GM13977 (cell line): Measurements from ENCODE around the gene RBM15B.

Experiments used
- DNase-seq: peaks from one replicate; pipeline ENCODE4 v3.0.0; 2012; ENCODE audit warnings: low spot score
- in situ Hi-C: fragments of 300-500 bp; cut with MboI; formaldehyde crosslinking; loops from one replicate; pipeline ENCODE4 v1.12.0; 2022; ENCODE audit warnings: low sequenced_read_pairs, low pct_unique_long_range_greater_than_20kb, mixed read lengths, inconsistent platforms; ENCODE audit not compliant: unreplicated experiment
- TF ChIP-seq, protein P1 (sequence below): IDR thresholded peaks from 2 replicates; pipeline ENCODE4 v1.5.1; 2012; ENCODE audit warnings: mild to moderate bottlenecking, control low read depth; ENCODE audit not compliant: insufficient read depth; ENCODE audit errors: extremely low read depth, missing control alignments

RBM15B gene

DNA sequence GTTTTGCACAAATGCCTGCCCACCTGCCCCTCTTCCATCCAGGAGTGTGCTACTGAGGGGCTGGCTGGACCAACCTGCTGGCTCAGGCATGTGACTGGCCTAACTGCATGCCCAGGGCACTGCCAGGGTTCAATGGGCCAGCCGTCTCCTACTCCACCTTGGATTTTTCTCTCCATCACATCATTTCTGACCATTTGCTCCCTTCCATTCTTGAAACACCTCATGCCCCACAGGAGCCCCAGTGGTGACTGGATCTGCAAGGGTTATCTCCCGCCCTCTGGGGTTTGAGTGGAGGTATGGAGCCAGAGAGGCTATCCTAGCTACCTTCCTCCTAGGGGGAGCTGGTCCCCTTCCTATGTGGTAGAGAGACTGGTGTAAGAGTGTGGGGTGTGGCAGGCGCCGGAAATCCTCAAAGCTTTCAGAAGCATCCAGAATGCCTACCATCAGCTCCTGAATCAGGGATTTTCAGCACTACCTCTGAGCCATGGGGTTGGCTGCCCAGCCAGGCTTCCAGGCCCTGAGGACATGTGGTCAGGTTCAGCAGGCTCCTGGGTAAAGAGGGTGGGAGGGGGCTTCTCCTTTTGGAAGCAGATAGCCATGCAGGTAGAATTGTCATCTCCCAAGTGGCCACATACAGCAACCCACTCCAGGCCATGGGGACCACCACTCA is 8.9 kb upstream of the RBM15B start:
- no peak for DNase-seq
- in situ Hi-C loops, result no loop called here
- TF ChIP-seq, protein P1, sequence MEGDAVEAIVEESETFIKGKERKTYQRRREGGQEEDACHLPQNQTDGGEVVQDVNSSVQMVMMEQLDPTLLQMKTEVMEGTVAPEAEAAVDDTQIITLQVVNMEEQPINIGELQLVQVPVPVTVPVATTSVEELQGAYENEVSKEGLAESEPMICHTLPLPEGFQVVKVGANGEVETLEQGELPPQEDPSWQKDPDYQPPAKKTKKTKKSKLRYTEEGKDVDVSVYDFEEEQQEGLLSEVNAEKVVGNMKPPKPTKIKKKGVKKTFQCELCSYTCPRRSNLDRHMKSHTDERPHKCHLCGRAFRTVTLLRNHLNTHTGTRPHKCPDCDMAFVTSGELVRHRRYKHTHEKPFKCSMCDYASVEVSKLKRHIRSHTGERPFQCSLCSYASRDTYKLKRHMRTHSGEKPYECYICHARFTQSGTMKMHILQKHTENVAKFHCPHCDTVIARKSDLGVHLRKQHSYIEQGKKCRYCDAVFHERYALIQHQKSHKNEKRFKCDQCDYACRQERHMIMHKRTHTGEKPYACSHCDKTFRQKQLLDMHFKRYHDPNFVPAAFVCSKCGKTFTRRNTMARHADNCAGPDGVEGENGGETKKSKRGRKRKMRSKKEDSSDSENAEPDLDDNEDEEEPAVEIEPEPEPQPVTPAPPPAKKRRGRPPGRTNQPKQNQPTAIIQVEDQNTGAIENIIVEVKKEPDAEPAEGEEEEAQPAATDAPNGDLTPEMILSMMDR, result no peak

DNA sequence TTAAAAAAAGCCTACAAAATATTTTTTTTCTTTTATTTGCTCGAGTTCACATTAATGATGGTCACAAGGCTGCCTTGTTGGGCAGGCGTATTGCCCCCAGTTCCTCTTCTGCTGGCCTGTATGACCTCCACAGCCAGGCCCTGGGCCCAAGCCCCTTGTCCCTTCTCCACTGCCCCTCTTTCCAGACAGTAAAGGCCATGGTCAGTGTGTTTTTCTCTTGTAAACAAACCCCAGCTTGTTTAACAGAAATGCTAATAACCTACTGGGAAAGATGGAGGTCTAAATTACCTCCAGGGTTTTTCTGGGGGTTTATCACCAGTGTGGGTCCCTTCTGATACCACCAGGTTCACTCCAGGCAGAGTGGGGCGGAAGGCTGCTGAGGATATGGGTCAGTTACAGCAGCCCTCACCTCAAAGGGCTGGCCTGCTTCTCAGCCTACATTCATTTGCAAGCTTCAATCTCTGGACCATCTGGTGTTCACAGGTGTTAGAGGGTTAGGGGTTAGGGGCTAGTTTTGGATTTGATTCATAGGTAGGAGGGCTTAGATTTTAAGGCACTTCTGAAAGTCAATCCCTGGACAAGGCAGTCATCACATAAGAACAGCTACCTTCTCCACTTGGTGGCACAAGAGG is 8.0 kb upstream of the RBM15B start:
- DNase-seq, result no peak
- in situ Hi-C loops, result no loop called here
- TF ChIP-seq, protein P1, result no peak

- DNase-seq, result peak; percentile 60
- in situ Hi-C loops, result no loop called here
- TF ChIP-seq, protein P1, result no peak
Measured at GRCh38 chr3:51384055-51384725, 6.9 kb upstream of the RBM15B start.

DNA sequence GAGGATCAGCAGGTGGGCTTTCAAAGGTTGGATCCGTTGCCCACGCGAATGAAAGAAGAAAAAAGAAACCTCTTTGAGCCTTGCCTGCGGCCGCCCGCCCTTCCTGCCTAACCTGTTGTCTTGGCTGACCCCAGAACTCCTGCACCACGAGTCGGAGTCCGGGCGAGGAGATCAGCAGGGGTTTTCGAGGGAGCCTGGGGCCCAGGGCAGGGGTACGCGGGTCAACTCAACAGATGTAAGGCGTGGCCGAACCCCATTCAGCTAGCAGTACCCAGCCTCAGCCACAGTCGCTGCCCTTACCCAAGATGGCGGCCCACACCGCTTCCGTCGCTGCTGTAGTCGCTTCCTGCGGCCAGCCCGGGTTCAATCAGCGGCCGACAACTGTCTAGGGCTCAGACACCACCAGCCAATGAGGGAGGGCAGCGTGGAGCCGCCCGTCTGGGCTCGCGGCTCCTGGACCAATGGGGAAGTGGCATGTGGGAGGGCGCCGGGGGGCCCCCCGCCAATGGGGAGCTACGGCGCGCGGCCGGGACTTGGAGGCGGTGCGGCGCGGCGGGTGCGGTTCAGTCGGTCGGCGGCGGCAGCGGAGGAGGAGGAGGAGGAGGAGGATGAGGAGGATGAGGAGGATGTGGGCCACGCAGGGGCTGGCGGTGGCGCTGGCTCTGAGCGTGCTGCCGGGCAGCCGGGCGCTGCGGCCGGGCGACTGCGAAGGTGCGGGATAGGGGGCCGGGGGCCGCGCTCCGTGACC is 6.2 kb upstream of the RBM15B start, which contains the start of gene MANF:
Gene MANF, plus strand, starts transcription at position 566 of the 748 bp plus-strand sequence. Its CDS starts 52 bp downstream, at position 618.
- peak; percentile 100 for DNase-seq
- in situ Hi-C loops, result no loop called here
- TF ChIP-seq, protein P1, result no peak

DNA sequence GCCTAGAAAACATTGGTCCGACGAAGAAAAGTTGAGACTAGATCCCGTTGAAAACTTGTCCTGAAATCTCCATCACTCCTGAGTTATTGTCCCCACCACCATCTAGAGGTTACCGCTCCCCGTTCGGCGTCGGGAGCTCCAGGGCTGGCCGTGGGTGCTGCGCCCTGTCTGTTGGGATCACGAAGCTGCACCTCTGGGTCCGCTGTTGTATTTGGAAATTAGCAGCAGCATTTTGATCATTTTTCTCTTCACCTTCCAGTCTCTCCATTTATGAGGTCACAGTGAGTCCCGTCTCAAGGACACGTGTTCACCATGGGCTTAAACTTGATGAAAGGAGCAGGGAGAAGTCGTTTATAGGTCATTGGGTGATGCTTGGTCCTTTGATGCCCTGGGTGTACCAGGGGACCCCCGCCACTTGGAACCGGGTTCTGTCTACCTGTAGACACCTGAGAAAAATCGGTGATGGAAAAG is 5.4 kb upstream of the RBM15B start:
- in situ Hi-C loops, result no loop called here

More for the DNA sequence above, 5.4 kb upstream of the RBM15B start:
- TF ChIP-seq, protein P1, result no peak
- no peak for DNase-seq
